Adrenal gland (tissue), 12 donors: ENCODE data around the gene NUP43. TPM values are rescaled to one million over a fixed set of nuclear protein-coding genes. Genes with fewer than 3 reads are reported as not detected.

ENCODE experiments used
- DNase-seq, 7 donors: peaks; one replicate each; pipeline ENCODE4 v3.0.0-alpha.2; 2019 to 2020
- H3K27ac ChIP-seq, 5 donors: fragments of 200-600 bp; sonication (generic) in 4 of 5; 1 replicate in 3 of 5; 2 replicates in 2 of 5; pipeline versions ENCODE4 v1.5.1 to v1.8.0; 2016 to 2020; ENCODE audit warnings: mild to moderate bottlenecking in 1 of 5
- H3K27me3 ChIP-seq: fragments of 200-600 bp; 2 replicates; pipeline ENCODE4 v1.8.0; 2021
- H3K36me3 ChIP-seq, 2 donors: fragments of 200-600 bp; replicated peaks in 1 of 2; 1 replicate in 1 of 2; 2 replicates in 1 of 2; pipeline versions ENCODE4 v1.5.1 to v1.8.0; 2018 to 2022
- H3K4me1 ChIP-seq, 2 donors: fragments of 200-600 bp; replicated peaks in 1 of 2; 1 replicate in 1 of 2; 2 replicates in 1 of 2; pipeline versions ENCODE4 v1.5.1 to v1.8.0; 2018 to 2021
- H3K4me3 ChIP-seq, 4 donors: fragments of 200-600 bp; sonication (generic) in 3 of 4; one replicate each; pipeline ENCODE4 v1.5.1; 2016 to 2018
- H3K9me3 ChIP-seq, 3 donors: fragments of 200-600 bp; sonication (generic) in 1 of 3; replicated peaks in 1 of 3; 1 replicate in 2 of 3; 2 replicates in 1 of 3; pipeline versions ENCODE4 v1.5.1 to v1.8.0; 2016 to 2021
- POLR2A ChIP-seq, 2 donors: fragments of 450-650 bp; IDR thresholded peaks; one replicate each; pipeline ENCODE4 v1.6.1; 2017; ENCODE audit warnings: antibody characterized with exemption in 2 of 2, mild to moderate bottlenecking in 2 of 2, moderate library complexity in 1 of 2
- WGBS, 4 donors: extraction: QIAGEN DNeasy Blood & Tissue Kit in 2 of 4; methylation state at CpG; one replicate each; pipeline versions ENCODE4 v1.1.5 to v1.1.7; 2013 to 2017; 5-methylcytosine and 5-hydroxymethylcytosine counted together
- intact Hi-C, 2 donors: fragments of 100-400 bp; cut with DNase I; formaldehyde crosslinking; loops; one replicate each; pipeline versions ENCODE4 v1.14.1 to v1.15.0; 2022 to 2023
- polyA plus RNA-seq, 3 donors: library from polyadenylated mRNA; stranded (reverse); fragments of 200-250 nt in 2 of 3; fragments of 350-450 nt in 1 of 3; fragmentation: Illumina TruSeq in 1 of 3; extraction: RNeasy Lipid Tissue Mini Kit (QIAGEN cat#74804) in 1 of 3; gene quantifications; one replicate each; pipeline ENCODE4 v1.2.3, GENCODE V29; 2013 to 2014
- total RNA-seq, 9 donors: library from RNA; depleted of rRNA in 4 of 9; stranded (reverse); fragments of >200 nt in 4 of 9; fragments of 120-200 nt in 1 of 9; fragmentation: NEBNext Ultra II Directional in 1 of 9; extraction: Animal tissue kit (Norgen Biotek cat#: 25700) in 1 of 9; gene quantifications; one replicate each; pipeline versions ENCODE4 v1.1.0 to v1.2.4, GENCODE V29; 2013 to 2023
- TF ChIP-seq, protein P1 (sequence below), 6 experiments: fragments of 450-650 bp in 4 of 6; fragments of 200-600 bp in 2 of 6; sonication (generic) in 1 of 6; IDR thresholded peaks; 1 replicate in 5 of 6; 2 replicates in 1 of 6; pipeline versions ENCODE4 v1.5.1 to v1.8.0; 2016 to 2021; ENCODE audit warnings: antibody characterized with exemption in 6 of 6, mild to moderate bottlenecking in 2 of 6, moderate library complexity in 1 of 6
- donor health status: healthy with polysubstance abuse.
- donor health status: Bipolar disorder and iron deficiency.
- donor health status: DM: yes; HTN: yes; CAD: no.
- donor health status: DM: no; HTN: no; CAD: no.
- donor health status: DM: no; HTN: no; CAD: no.
- donor health status: DM: yes; HTN: yes; CAD: no.

NUP43 gene
- total and polyA plus RNA-seq, 12 donors, result 6.2 to 36.2 (median 23.5) TPM

GRCh38 chr6:149781715-149782114 is 35.4 kb upstream of the NUP43 start:
- TF ChIP-seq POLR2A (IDR thresholded peaks at IDR 0.05), result no peak
- TF ChIP-seq, protein P1, sequence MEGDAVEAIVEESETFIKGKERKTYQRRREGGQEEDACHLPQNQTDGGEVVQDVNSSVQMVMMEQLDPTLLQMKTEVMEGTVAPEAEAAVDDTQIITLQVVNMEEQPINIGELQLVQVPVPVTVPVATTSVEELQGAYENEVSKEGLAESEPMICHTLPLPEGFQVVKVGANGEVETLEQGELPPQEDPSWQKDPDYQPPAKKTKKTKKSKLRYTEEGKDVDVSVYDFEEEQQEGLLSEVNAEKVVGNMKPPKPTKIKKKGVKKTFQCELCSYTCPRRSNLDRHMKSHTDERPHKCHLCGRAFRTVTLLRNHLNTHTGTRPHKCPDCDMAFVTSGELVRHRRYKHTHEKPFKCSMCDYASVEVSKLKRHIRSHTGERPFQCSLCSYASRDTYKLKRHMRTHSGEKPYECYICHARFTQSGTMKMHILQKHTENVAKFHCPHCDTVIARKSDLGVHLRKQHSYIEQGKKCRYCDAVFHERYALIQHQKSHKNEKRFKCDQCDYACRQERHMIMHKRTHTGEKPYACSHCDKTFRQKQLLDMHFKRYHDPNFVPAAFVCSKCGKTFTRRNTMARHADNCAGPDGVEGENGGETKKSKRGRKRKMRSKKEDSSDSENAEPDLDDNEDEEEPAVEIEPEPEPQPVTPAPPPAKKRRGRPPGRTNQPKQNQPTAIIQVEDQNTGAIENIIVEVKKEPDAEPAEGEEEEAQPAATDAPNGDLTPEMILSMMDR (IDR thresholded peaks at IDR 0.05), result no peak
- Histone ChIP-seq H3K27me3 (no peaks in the 10 kb centered on the region), H3K9me3 (no peaks in the 10 kb centered on the region), H3K4me1 (no peaks in the 10 kb centered on the region), H3K4me3 (no peak overlapping the region), H3K27ac (no peak overlapping the region), H3K36me3 (peaks cover 0 to 8% of the 10 kb centered on the region in 2 donors)
- intact Hi-C loops, result no loop called here
- DNase-seq, result no peak

DNA sequence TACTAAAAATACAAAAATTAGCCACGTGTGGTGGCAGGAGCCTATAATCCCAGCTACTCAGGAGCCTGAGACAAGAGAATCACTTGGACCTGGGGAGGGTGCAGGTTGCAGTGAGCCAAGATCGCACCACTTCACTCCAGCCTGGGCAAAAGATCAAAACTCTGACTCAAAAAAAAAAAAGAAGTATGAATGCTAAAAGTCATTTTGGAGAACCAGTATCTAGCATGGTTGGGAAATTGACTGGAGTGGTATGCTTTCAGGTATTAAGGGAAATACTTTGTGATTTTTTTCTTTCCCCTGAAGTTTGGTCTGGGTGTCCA is 33.3 kb upstream of the NUP43 start:
- H3K27me3 ChIP-seq, result no peaks in the 10 kb centered on the region
- no peak overlapping the region for H3K4me3 ChIP-seq
- H3K4me1 ChIP-seq, result no peaks in the 10 kb centered on the region
- peaks cover 0 to 14% of the 10 kb centered on the region in 2 donors for H3K36me3 ChIP-seq
- no peak for TF ChIP-seq POLR2A (IDR thresholded peaks at IDR 0.05)
- TF ChIP-seq, protein P1 (IDR thresholded peaks at IDR 0.05), result no peak
- no peaks in the 10 kb centered on the region for H3K9me3 ChIP-seq
- DNase-seq, result peak in 1 of 7 donors; percentile 15
- H3K27ac ChIP-seq, result no peak overlapping the region
- 39 to 71% (median 54%) methylated on average over 2 of the region's 2 CpGs for WGBS, 4 donors
- intact Hi-C loops, result no loop called here

DNA sequence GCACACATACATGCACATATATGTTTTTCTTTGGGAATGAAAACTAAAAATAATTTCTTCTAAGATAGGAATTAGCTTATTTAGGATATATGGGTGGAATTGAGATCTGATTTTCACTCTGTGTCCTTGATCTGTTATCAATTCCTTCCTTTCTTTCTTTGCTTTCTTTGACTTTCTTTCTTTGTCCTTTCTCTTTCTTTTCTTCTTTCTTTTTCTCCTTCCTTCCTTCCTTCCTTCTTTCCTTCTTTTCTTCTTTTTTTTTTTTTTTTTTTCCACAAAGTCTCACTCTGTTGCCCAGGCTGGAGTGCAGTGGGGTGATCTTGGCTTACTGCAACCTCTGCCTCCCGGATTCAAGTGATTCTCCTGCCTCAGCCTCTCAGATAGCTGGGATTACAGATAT is 31.3 kb upstream of the NUP43 start:
- Histone ChIP-seq H3K4me1 (no peaks in the 10 kb centered on the region), H3K27me3 (no peaks in the 10 kb centered on the region), H3K9me3 (no peaks in the 10 kb centered on the region), H3K36me3 (peaks cover 0 to 17% of the 10 kb centered on the region in 2 donors), H3K4me3 (no peak overlapping the region), H3K27ac (no peak overlapping the region)
- no peak for DNase-seq
- intact Hi-C loops, result no loop called here
- 95 to 100% (median 98%) methylated on average over 1 of the region's 1 CpG for WGBS, 4 donors
- TF ChIP-seq, protein P1 (IDR thresholded peaks at IDR 0.05), result no peak
- TF ChIP-seq POLR2A (IDR thresholded peaks at IDR 0.05), result no peak

- peaks cover 0 to 12% of the 10 kb centered on the region in 2 donors for H3K36me3 ChIP-seq
Observed at GRCh38 chr6:149771925-149772324, 25.6 kb upstream of the NUP43 start.

More at GRCh38 chr6:149771925-149772324, 25.6 kb upstream of the NUP43 start:
- Histone ChIP-seq H3K9me3 (no peaks in the 10 kb centered on the region), H3K27ac (no peak overlapping the region), H3K4me1 (no peaks in the 10 kb centered on the region), H3K27me3 (no peaks in the 10 kb centered on the region), H3K4me3 (no peak overlapping the region)
- intact Hi-C loops, result no loop called here
- WGBS, 4 donors, result 93 to 97% (median 96%) methylated on average over 6 of the region's 6 CpGs
- DNase-seq, result no peak
- TF ChIP-seq, protein P1 (IDR thresholded peaks at IDR 0.05), result no peak
- TF ChIP-seq POLR2A (IDR thresholded peaks at IDR 0.05), result no peak
